GM19240 (cell line): ENCODE measurements around the gene CALCB.
"Not testable (repeated sequence)": the region's sequence is repeated elsewhere in the genome, so short reads cannot be mapped to it uniquely, and the experiment has no call there.

Experiments used
- DNase-seq: peaks from one replicate; pipeline ENCODE4 v3.0.0; 2011; ENCODE audit warnings: low spot score; ENCODE audit not compliant: insufficient read length

CALCB gene, protein sequence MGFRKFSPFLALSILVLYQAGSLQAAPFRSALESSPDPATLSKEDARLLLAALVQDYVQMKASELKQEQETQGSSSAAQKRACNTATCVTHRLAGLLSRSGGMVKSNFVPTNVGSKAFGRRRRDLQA

DNA sequence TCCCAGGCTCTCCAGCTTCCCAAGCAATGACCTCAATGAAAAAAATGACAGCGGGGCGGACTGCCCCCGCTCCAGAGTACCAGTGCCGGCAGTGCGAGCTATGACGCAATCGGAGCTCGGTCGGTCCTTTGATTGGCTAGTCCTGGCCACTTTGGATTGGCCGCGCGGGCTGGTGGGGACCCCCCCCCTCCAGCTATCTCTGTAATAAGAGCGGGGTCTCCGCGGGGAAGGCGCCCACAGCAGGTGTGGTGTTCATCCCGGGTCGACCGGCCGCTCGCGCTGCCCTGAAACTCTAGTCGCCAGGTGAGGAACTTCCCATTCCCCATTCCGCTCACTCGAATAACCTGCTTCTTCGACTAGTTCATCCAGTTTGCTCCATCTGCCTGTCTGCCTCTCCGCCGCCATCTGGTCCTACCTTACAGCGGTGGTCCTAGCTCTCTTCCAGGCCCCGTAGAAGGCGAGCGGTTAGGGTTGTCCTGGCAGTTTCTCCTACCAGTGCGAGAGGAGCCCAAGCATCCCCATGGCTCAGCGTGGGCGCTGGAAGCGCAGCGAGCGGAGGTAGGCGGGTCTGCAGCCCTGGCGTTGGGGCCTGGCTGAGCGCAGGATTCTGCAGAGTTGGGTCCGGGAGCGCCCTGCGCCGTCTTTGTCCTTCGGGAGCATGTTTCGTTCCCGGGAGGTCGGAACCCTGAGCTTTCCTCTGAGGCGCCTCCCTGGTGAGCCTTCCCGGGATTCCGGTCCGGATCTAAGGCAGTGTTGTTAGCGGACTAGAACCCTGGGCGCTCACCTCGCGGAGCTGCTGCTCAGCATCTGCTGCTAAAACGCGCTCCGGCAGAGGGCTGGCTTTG is at the start of gene CALCB:
Gene CALCB (plus strand): TSS at position 233 of the 845 bp plus-strand sequence. CDS start 1,126 bp downstream, outside the sequence.
- no peak for DNase-seq

DNA sequence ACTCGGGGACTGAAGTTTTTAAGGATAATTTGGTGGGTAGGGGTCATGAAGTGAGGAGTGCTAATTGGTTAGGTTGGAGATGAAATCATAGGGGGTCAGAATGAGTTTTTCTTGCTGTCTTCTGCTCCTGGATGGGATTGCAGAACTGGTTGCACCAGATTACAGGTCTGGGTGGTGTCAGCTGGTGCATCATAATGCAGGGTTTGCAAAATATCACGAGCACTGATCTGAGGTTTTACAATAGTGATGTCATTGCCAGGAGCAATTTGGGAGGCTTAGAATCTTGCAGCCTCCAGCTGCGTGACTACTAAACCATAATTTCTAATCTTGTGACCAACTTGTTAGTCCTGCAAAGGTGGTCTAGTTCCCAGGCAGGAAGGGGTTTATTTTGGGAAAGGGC is 46.4 kb upstream of the CALCB start:
- DNase-seq: no peak

DNA sequence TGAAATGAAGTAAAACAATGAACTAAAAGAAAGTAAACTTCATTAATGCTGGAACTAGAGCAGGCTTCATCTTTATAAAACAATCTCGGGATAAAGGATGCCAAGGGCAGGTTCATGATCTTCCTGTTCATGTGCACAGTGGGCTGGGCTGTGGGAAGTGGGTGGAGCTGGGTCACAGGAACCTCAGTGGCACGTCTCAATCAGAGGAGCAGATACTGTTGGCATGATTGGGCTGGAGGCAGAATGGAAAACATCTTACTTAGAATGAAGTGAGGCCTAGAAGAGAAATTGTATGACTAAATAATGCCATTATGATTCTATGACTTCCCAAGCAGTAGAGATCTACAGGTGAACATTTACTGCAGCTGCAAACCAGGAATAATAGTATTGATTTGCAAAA is 45.4 kb upstream of the CALCB start:
- DNase-seq: no peak

DNA sequence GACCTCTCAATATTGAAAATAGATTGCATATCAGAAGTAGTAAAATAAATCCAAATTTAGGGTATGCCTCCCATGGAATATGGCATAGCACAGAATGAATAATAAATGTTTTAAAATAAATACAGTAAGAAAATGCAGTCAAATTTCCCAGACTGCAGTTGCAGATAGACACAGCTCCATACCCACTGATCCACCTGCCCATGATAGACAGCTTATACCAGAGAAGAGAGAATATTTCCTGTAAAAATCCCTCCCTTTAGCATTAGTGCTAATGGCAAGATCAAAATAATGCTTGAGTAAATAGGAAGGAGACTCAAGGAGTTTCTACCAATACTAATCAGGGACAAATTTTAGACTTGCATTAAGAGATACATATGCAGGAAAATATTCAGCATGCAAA is 45.0 kb upstream of the CALCB start:
- no peak for DNase-seq

DNA sequence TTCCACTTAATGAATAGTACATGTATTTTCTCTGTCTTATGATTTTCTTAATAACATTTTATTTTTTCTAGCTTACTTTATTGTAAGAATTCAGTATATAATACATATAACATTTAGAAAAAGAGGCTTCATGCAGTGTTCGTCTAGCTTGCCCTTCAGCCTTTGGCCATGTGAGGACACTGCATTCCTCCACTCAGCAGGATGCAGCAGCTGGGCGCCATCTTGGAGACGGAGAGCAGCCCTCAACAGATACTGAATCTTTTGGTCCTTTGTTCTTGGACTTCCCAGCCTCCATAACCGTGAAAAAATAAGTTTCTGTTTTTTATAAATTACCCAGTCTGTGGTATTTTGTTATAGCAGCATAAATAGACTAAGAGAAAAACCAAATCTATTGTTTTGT is 41.4 kb upstream of the CALCB start:
- DNase-seq: not testable (repeated sequence)

DNA sequence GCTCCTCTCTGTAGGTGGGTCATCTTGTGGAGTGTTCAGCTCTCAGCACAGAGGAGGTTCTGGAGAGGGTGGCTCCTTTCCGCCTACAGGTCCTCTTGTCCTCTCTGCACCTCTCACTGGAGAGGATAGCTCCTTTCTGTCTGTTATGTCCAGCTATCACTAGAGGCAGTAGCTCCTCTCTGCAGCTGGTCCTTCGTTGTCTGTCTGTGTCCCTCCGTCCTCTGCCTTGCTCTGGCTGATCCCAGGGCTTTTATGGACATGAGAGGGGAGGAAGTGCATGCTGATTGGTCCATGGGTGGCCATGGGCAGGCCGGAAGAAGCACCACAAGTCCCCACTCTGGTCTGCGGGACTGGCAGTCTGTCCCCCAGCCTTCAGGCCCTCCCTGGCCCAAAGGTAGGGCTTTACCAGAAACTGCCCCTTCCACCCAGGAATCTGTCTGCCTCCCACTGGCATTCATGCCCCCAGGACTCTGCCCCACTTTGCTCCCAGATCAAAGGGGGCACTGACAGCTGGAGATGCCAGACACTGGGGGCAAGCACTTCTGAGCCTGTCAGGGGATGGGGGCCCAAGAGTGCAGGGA is 38.6 kb upstream of the CALCB start:
- DNase-seq: no peak

DNA sequence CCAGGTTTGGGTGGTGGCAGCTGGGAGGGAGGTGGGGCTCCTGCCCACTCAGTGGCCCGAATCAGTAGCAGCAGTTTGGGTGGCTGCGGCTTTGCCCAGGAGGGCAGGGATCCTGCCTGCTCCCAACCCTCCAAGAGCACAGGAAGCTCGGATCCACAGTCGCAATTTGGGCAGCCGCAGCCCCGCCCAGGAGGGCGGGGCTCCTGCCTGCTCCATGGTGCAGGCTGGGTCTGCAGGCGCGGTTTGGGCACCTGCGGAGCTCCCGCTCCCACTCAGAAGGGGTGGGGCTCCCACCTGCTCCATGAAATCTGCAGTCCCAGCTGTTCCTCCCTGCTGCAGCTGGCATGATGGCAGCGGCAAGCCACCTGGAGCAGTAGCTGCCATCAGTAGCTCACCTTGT is 38.1 kb upstream of the CALCB start:
- no peak for DNase-seq

DNA sequence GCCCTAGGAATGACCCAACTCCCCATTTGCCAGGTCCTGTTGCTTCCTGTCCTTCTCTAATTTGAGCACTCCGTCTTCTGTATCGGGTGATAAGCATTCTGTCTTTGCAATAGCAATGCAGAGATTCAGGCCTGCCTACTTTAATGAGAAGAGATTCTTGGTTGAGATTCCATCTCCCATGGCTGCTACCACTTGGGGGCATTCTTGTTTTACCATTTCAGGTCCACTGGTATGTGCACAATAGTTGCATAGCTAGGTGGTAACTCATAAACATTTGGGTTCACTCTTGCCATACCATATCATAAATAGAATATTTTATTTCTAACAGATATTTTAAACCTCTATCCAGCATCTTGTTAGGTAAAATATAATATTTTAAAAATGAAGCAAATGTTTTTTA is 34.4 kb upstream of the CALCB start:
- DNase-seq: no peak

DNA sequence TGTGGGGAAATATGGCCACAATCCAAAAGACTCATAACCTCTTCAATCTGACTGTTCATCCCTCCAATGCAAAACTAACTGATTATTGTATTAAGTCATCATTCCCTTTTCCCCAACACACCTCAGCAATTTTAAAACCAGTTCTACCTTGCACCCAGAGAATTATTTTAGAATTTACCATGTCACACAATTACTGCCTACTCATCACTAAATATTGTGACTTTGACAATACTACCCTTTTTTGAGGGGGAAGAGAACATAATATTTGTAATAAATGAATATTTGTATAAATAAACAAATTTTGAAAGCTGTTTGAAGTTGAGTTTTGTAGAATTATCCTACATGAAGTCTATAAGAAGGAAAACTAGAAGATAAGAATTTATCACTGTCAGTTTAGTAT is 28.2 kb upstream of the CALCB start:
- no peak for DNase-seq

DNA sequence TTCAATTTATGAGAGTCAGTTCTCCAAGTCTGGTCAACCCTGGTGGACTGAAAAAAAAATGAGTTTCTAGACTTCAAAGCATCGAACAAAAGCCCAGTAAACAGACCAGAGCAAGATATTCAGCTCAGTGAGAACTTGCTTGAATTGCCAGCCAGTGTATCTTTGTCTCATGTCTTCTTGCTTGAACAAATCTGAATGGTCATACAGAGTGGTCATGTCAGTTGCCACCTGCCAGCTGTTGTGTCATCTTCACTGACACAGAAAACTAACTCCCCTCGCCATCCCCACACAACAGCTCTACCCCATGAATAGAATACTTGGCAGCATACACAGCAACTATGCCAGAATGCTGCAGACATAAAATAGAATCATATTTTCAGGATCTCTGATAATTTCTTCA is 27.5 kb upstream of the CALCB start:
- no peak for DNase-seq

DNA sequence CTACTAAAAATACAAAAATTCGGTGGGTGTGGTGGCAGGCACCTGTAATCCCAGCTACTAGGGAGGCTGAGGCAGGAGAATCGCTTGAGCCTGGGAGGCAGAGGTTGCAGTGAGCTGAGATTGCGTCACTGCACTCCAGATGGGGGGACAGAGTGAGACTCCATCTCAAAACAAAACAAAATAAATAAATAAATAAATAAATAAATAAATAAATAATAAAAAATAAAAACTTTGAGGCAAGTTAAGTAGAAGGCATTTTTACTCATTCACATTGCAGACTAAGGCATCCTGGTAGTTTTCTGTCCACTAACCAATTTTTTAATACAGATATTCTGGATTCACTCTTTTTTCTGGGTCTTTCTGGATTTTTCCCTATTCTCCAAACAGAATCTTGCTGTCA is 26.7 kb upstream of the CALCB start:
- not testable (repeated sequence) for DNase-seq

DNA sequence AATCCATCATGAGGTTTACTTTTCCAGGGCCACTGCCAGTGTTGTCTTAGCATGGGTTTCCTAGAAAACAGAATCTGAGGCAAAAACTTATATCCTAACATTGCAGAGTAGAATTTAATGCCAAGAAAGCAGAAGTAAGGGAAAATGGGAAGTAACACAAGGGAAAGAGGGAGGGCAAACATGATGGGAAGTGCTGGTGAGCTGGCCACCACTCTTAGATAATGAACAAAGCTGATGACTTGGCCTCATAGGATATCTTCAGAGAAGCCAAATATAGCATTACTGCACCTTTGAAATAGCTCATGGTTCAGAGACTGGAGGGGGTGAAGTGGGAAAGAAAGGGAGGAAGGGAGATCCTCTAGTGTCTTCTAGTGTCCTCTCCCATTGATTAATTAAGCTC is 24.8 kb upstream of the CALCB start:
- no peak for DNase-seq

DNA sequence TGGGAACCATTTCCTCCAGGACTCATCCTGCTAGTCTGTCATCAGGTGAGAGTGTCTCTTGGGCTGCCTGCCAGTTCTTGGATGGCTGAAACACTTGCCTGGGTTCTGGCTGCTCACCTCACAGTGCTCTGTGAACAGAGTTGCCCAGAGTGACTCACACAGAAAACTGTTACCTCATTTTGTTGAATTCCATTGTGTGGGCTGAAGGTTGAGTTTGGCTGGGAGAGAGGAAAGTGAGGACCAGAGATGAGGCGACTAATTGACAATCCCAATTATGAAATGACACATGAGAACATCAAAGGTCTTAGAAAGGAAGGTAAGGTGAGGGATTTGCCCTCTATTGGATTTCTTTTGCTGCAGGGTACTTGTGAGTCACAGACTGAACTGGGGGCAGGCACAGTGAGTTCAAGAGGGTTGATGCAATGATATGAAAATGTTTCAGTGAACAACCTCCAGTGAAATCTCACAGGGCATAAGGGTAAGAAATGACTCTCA is 20.2 kb upstream of the CALCB start:
- DNase-seq: no peak

DNA sequence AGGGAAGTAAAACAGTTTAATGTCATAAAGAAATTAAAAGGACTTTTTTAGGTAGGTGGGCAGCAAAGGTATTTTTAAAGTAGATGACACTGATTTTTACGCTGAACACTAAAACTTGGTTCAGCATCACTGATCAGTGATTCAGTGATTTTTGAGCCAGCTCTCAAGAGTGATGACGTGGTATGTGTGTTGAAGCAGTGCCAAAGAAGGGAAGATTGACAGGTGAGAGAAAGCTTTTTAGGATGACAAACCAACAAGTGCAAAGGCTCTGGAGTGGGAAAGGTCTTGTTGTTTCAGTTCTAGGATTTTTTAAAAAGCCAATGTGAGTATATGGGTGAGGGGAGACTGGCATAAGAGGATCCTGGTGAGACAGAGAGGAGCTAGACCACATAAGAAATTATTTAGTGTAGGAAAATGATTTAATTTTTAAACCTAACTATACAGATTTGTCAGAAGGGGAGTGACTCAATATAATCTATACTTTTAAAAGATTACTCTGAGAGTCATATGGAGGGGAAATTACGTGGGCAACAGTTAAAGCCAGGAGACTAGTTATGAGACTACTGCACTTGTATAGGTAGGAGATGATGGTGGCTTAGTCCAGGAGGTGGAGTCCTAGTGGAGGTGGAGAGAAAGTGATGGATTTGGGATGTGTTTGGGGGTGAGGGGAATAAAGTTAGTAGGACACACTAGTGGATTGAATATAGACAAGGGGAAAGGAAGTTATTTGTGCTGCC is 17.6 kb upstream of the CALCB start:
- DNase-seq: no peak

DNA sequence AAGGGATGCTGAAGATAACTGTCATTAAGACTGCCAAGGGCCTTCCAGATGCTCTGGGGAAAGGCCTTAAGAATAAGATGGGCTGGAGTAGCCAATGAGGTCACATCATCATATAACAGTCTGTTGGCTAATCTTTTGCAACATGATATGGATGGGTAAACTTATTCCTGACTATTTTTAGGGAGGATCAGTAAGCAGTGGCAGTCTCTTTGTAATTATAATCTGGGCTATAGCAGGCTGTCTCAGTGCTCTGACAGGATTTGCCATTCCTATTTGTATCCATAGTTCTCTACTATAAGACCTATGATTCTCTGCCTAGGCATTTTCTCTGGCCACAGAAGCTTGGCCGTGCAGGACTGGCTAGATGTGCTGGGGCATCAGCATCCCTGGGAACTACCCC is 16.1 kb upstream of the CALCB start:
- no peak for DNase-seq

DNA sequence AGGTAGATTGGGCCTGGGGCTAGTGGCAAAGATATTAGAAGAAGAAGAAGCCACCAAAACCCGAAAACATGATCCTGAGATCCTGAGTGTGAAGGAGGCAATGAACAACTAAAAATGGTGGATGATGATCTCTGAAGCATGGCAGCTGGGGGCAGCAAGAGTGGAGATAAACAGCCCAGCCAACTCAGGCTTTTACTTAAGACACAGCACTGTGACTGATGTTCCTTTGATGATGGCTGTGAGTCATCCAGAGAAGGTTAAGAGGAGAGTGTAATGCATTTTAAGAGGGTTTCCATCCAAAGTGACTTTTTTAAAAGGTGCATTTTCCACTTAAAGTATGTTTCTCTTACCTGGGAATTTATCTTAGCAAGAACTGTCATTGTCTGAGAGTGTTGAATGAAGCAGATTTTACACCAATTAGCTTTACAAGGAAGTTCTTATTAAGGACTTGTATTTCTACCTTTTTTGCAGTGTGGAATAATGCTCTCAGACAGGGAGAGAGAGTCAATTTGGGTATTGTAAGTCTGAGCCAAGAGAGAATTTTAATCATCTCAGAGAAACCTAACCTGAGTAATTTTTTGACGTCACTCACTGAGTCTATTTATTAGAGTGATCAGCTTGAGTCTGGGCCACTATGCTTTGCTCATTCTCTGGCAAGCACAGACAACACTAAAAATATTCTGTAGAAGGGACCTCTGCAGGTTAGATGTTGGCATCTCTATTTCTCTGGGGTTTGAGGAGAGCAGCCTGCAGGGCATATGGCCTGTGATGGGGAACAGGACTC is 14.1 kb upstream of the CALCB start:
- DNase-seq: no peak

DNA sequence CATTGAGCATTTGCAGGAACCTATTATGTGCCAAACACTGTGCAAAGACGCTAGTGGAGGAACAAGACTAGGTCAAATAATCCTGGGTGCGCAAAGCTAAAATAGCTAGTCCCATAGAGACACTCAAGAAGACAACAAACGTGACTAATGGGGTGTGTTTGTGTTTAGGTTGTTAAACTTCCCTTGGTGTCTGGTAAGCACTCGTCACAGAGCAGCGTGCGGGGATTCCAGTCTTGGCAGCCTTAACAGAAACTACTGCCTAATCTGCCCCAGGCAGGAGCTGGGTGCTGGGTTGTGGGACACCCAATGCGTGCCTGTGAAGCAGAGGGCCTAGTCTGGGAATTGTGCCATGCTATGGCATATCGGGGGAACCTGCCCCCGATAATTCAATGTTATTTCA is 10.8 kb upstream of the CALCB start:
- no peak for DNase-seq

DNA sequence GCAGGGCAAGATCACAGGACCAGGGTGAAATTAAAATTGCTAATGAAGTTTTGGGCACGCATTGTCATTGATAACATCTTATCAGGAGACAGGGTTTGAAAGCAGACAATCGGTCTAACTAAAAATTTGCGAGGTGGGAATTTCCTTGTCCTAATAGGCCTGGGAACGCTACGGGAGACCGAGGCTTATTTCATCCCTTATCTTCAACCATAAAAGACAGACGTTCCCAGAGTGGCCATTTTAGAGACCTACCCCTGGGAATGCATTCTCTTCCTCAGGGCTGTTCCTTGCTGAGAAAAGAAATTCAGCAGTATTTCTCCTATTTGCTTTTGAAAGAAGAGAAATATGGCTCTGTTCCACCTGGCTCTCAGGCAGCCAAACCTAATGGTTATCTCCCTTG is 3.6 kb upstream of the CALCB start:
- not testable (repeated sequence) for DNase-seq

DNA sequence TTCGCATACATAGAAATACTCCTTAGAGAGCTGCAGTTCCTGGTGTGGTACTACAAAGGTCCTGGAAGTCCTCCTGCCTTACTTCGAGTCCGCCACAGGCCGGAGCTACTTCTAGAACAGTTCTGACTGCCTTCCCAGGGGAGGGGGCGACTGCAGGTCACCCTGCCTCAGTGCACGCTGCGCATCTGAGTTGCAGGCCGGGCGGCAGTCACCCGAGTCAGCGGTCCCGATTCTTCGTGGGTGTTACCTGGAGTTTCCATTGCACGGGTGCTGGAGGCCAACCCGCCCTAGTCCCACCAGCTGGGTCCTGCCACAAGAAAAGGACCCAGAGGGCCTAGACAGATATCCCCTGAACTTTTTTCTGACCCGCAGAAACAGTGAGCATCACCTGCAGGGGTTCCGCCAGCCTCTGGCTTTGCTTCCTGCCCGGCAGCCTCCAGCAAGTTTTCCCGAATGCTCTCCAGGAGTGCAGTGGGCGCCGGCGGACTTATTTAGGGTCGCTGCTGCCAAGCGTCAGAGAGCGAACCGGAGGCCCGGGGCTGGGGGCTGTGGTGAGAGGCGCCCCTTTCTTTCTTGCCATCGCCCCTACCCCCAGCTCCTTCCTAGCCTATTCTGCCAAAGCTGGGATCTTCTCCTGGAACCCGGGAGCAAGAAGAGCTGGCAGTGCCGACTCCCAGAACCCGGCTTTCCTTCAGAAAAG is 1.7 kb upstream of the CALCB start:
- DNase-seq: no peak

DNA sequence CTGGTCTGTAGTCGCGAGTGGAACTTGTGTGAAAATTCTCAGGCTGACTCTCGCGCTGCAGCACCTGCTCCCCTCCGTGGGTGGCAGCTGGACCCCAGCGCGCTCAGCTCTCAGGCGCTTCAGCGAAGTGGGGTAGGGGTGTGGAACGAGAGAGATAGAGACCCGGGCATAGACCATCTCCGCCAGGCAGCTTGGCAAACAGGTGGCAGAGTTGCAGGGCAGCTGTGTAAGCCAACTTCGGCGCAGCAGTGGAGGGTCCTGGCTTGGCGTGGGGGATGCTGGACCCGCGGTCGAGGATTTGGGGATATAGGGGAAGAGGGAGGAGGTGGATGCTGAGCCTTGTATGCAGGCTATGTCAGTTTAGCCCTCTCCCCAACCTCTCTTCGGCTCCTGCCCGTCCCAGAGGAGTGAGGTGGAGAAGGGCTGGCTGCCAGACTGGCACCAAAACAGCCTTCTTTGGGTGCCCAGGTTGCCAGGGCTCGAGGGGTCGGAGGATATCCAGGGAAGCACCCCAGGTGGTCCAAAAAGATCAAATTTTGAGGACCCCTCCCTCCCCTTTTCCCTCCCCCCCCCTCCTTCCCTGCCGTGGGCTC is 746 bp upstream of the CALCB start:
- DNase-seq: no peak
